Measurements from ENCODE around the gene HNRNPA2B1. TPM values are rescaled to one million over a fixed set of nuclear protein-coding genes. Genes with fewer than 3 reads are reported as not detected.

HNRNPA2B1 gene
- total RNA-seq, 1 donor, result 135 TPM

- no peak for DNase-seq (ENCODE audit: low read depth)
- H3K4me3 ChIP-seq (ENCODE audit: low read depth, low read length), result no peak overlapping the region
- TF ChIP-seq CTCF (IDR thresholded peaks at IDR 0.05; ENCODE audit: insufficient read depth, low read depth, low read length), result no peak
Observed at GRCh38 chr7:26188957-26189541, 11.5 kb downstream of the HNRNPA2B1 start.

- no peak for DNase-seq (ENCODE audit: low read depth)
- TF ChIP-seq CTCF (IDR thresholded peaks at IDR 0.05; ENCODE audit: insufficient read depth, low read depth, low read length), result no peak
Observed at GRCh38 chr7:26188206-26188956, 12.2 kb downstream of the HNRNPA2B1 start.

GRCh38 chr7:26187380-26188205, 13.0 kb downstream of the HNRNPA2B1 start:
- DNase-seq (ENCODE audit: low read depth), result no peak
- TF ChIP-seq CTCF (IDR thresholded peaks at IDR 0.05; ENCODE audit: insufficient read depth, low read depth, low read length), result no peak
- H3K4me3 ChIP-seq (ENCODE audit: low read depth, low read length), result no peak overlapping the region

More at GRCh38 chr7:26188206-26188956, 12.2 kb downstream of the HNRNPA2B1 start:
- H3K4me3 ChIP-seq (ENCODE audit: low read depth, low read length), result no peak overlapping the region

- TF ChIP-seq CTCF (IDR thresholded peaks at IDR 0.05; ENCODE audit: insufficient read depth, low read depth, low read length), result no peak
- no peak for DNase-seq (ENCODE audit: low read depth)
- no peak overlapping the region for H3K4me3 ChIP-seq (ENCODE audit: low read depth, low read length)
Observed at GRCh38 chr7:26186364-26187311, 13.9 kb downstream of the HNRNPA2B1 start.

- TF ChIP-seq CTCF (IDR thresholded peaks at IDR 0.05; ENCODE audit: insufficient read depth, low read depth, low read length), result no peak
- no peak for DNase-seq (ENCODE audit: low read depth)
- H3K4me3 ChIP-seq (ENCODE audit: low read depth, low read length), result no peak overlapping the region
Observed at GRCh38 chr7:26185844-26186180, 14.7 kb downstream of the HNRNPA2B1 start.
